HG02884 (cell line): Measurements from ENCODE around the gene SPDYE11.
"Not testable (repeated sequence)": the region's sequence is repeated elsewhere in the genome, so short reads cannot be mapped to it uniquely, and the experiment has no call there.

ENCODE experiments used
- ATAC-seq: cut with Tn5 transposase; IDR thresholded peaks from one replicate; pipeline ENCODE4 v1.9.1; 2021; ENCODE audit warnings: mild to moderate bottlenecking, moderate library complexity; ENCODE audit not compliant: unreplicated experiment

Gene SPDYE11

GRCh38 chr7:73057811-73058210 lies at the start of gene SPDYE11:
Gene SPDYE11, minus strand, starts transcription at chr7:73057911. Its CDS starts 1,800 bp downstream, at chr7:73056111.
- ATAC-seq: not testable (repeated sequence)

- not testable (repeated sequence) for ATAC-seq
Measured at GRCh38 chr7:73085938-73086337, 28.2 kb upstream of the SPDYE11 start, which contains the start of gene SPDYE9. Gene SPDYE9, minus strand, starts transcription at chr7:73086038. Its CDS starts 1,800 bp downstream, at chr7:73084238.

- ATAC-seq: not testable (repeated sequence)
Measured at GRCh38 chr7:73029666-73030065, 28.0 kb downstream of the SPDYE11 start, which contains the start of gene SPDYE8. Gene SPDYE8, minus strand, starts transcription at chr7:73029766. Its CDS starts 1,800 bp downstream, at chr7:73027966.

DNA sequence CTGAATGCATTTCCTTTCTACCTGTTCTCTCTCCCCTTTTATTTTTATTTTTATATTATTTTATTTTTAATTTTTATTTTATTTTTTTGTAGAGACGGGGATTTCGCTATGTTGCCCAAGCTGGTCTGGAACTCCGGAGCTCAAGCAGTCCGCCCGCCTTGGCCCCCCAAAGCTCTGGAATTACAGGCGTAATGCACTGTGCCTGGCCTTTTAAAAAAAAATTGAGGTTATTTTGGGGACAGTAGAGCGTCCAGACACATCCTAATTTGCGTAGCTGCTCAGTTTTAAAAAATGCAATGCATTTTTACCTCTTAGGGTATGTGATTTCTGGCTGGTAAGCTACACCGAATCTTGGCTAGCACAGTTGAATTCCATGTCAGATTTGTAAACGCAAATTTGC lies 51.2 kb downstream of the SPDYE11 start:
- ATAC-seq: not testable (repeated sequence)

- peak; percentile 70 for ATAC-seq
Measured at GRCh38 chr7:73005693-73006447, 51.8 kb downstream of the SPDYE11 start.

DNA sequence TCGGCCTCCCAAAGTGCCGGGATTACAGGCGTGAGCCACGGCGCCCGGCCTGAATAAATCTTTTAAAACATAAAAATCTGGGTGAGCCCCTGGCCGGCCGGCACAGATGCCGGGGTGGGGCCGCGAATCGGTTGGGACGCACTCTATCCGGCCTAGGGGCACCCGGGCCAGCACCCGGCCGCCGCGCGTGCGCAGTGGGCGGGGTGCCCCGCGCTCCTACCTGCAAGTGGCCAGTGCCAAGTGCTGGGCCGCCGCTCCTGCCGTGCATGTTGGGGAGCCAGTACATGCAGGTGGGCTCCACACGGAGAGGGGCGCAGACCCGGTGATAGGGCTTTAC lies 52.4 kb downstream of the SPDYE11 start:
- peak; percentile 45 for ATAC-seq

DNA sequence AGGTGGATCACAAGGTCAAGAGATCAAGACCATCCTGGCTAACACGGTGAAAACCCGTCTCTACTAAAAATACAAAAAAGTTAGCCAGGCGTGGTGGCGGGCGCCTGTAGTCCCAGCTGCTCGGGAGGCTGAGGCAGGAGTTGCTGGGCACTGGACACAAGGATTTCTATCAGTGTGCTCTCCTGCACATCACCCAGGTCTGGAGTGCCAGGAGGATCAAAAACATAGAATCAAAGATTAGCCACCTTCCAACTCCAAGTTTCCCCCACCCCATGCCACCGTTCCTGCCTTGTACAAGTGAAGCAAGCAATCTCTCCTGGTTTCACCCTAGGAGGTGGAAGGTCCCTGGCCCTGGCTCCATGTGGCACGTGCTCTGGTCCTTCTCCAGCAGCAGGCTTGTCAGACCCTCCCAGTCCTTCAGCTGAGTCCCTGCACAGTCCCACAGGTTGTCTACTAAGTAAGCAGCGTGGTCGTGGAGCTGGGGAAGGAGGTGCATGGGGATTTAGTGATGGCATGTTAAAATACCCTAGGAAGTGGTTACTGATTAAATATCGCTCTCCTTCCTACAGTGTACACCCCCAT lies 59.7 kb downstream of the SPDYE11 start:
- not testable (repeated sequence) for ATAC-seq
